ENCODE data around the gene BANP.

Gene BANP

DNA sequence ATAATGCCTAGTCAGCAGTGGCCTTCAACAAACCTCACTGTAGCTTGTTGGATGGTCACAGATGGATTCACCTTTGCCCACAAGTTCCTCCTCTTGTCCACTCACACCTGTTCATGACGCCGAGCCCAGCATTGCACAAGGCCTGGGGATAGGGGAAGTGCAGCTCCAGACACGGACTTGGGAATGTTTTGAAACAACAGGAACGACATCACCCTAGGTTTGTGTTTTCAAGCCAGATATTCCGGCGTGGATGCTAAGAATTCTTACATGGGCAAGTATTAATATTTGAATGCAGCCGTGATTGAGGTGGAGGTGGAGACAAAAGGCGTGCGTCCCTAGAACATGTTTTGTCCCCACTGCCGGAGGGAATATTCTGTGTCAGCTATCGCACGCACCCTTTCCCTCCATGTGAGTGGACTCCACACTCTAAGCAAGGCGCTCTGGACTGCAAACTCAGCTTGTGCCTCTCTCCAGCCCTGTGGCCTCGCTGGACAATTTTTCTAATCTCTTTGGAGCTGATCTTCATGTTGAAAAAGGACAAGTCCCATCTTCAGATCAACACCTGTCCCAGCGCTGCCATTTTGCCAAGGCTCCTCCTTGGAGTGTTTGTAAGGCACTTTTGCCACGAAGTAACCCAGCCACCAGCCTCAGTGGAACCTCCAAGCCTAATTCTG, 2.0 kb upstream of the BANP start:
- no peak for DNase-seq (ENCODE audit: low read depth in 2 of 2)

DNA sequence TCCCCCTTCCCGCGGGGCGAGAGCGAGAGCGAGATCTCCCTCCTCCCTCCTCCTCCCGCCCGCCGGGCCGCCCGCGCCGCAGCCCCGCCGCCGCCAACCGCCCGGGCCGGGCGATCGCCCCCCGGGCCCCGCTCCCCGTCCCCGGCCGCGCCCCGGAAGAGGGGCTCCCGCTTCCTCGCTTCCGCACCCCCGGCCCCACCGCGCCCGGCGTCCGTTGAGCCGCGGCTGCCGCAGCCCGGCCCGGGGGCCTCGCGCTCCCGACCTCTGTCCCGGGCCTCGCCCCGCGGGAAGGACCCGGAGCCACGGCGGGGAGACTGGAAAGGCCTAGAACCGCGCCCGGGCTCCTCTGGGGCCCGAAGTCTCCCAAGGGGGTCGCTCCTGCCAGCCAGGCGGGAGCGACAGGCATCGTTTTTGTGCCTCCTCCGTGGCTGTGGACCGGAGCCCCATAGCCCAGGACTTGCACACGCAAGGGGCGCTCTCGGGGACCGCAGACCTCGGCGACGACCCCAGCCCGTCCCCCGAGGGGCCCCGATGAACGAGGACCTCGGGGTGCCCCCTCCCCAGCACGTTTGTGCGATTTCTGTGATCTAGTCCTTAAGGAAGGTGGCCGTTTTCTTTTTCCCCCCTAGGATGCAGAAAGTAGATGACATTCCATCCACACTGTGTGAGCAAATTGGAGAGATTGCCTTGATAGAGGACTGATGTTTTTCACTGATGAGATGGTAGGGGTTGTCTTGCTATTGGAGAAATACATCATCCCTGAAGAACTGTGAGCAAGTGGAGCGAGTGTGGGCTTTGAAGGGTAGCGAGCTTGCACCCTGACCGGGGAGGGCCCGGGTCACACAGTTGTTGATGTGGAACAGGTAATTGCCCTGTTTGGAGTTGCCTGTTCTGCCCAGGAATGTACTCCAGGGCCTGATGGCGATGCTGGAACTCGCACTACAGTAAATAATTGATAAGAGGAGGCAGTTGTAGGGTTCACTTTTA, 611 bp downstream of the BANP start:
- no peak for DNase-seq (ENCODE audit: low read depth in 2 of 2)

DNA sequence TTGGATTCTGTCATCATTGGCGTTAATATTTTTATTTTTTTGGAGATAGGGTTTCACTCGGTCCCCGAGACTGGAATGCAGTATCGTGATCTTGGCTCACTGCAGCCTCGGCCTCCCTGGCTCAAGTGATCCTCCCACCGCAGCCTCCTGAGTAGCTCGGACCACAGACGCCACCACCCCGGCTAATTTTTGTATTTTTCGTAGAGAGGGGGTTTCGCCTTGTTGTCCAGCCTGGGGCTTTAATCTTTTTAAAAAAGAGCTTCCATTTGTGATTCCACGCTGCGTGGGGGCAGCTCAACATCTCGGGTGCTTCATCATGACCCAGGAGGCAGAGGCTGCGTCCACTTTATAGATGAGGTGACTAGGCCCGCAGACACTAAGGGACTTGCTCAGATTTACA, 1.5 kb downstream of the BANP start:
- DNase-seq (ENCODE audit: low read depth in 2 of 2): no peak

DNA sequence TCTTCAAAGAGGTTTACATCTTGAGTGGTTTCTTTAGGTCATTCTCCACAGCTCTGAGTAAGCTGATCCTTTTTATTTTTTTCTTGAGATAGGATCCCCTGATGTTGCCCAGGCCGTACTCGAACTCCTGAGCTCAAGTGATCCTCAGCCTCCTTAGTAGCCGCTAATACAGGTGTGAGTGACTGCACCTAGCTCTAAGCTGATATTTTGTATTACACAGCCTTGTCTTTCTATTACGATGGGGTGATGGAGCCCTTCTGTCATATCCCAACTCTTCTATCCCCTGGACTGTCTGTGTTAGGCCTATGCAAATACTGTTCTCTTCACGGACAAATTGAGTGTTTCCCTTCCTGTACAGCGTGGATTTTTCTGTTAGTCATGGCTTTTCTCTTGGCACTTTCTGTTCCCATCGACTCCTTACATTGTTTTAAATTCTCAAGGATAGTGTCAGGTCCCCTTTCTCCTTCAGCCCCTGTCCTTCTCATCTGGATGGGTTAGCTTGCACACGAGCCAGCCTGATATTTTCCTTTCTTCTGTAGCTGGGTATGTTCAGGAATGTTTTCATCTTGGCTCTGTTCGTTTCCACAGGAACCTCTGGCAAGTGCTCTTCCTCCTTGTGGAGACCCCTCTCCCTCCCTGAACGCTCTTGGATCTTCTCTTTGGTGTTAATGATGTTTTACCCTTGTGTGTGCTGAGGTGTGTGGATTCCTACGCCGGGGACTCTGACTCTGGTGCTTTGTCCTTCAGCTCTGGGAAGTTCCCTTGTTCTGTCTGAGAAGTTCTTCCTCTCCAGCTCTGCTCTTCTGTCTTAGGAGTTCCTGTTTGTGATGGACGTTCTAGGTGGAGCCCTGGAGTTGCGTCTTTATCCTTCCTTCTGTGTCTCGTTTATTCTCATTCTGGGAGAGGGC, 2.3 kb downstream of the BANP start:
- DNase-seq (ENCODE audit: low read depth in 2 of 2): no peak

DNA sequence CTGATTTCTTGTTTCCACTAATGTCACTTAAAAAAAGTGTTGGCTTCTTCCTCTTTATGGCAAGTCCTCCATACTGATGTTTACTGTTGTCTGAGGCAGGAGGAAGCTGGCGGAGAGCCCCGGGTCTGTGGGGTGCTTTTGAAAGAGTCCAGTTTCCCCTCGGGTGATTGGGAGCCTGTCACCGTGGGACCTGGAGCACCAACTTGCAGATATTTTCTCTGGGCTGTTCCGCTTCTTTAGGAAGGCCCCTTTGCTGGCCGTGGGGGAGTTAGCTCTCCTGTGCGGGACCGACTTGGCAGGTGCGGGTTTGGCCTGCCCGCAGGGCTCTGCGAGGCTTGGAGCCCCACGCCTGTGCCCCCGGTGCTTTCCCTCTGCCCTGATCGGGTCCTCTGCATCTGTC, 3.1 kb downstream of the BANP start:
- no peak for DNase-seq (ENCODE audit: low read depth in 2 of 2)

DNA sequence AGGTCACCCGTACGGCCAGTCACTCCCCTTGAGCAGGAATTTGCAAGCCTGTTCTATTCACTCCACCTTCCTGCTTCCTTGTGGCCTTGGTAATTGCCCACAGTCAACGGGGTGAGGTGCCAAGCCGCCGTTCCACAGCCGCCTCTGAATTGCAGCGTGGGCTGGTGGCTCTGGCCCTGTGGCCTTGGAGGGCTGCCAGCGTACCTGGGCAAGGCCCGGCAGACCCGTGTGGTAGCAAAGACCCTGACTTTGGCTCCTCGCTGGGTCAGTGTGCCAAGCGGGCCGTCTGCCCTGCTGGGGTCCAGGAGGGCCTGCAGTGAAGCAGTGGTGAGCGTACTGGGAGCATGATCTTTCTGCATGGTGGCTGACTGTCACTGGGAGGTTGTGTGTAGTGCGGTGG, 3.6 kb downstream of the BANP start:
- DNase-seq (ENCODE audit: low read depth in 2 of 2): no peak

DNA sequence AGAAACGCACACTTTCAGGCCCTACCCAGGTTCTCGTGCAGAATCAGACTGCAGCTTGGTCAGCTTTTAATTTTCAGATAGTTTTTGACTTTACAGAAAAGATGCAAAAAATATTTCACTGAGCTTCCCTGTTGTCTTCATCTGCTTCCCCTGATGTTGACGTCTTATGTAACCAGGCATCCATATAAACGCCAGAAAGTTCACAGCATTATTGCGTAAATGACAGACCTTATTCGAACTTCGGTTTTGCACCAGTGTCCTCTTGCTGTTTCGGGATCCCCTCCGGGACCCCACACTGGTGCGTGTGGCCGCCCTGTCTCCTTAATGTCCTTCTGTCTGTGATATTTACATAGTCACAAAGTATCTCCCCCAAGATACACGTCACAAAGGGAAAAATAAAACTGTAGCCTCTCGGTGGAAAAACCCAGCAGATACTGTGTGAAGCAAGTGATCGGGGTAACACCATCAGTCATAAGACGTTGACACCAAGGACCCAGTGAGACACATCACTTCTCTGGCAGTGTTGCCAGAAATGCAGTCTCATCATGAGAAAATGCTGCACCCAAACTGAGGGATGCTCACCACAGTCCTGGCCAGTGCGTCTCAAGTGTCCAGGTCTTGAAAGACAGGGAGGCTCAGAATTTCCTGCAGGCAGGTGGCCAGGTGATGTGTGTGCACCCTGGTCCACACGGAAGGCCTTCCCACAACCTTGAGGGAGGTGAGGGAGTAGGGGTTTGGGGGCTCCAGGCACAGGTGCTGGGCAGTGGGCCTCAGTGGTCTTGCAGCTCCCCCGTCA, 4.3 kb downstream of the BANP start:
- no peak for DNase-seq (ENCODE audit: low read depth in 2 of 2)

DNA sequence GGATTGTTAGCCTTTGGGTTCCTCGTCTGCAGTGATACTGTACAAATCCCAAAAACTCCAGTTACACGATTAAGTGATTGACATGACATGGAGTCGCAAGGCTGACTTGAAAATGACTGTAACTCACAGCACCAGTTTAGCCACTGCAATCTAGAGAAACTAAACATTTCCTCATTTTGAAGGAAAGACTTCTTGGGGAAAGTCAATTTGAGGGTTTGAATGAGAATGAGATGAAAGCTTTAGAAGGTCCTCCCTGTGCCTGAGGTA, 4.8 kb downstream of the BANP start:
- DNase-seq (ENCODE audit: low read depth in 2 of 2): no peak

DNA sequence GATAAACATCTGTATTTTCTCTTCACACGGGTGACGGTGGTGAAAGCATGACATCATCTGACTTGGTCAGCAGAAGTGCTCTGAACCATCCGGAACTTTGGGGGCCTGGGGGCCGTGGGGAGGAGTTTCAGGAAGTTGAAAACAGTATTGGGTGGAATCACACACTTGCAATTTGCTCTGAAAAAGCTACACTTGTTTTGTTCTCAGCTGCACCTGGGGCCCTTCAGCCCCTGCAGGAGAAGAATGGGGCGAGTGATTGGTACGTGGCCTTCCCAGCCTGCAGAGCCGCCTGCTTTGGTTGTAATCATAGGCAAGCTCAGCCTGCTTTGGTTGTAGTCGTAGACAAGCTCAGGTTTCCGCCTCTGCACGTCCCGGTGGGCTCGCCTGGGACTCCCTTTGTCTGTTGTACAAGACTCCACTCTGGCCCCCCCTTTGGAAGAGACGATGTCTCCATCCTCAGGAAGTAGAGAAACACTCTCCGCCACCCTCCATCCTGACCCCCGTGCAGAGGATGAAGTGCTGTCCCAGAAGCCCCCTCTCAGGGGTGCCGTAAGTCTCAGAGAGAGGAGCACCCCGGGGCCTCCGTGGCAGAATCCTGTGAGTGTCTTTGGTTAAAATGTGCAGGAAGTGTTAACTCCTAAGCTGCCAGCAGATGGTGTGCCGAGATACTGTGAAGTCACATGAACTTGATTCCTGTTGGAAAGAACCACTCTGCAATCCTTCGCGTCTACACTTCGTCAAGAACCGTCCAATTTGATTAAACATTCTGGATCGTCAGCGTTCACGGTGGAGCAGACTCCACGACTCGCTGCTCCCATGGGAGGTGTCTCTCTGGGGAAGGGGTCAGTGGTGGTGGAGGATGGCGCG, 5.4 kb downstream of the BANP start:
- DNase-seq (ENCODE audit: low read depth in 2 of 2): peak; percentile 49 to 60

DNA sequence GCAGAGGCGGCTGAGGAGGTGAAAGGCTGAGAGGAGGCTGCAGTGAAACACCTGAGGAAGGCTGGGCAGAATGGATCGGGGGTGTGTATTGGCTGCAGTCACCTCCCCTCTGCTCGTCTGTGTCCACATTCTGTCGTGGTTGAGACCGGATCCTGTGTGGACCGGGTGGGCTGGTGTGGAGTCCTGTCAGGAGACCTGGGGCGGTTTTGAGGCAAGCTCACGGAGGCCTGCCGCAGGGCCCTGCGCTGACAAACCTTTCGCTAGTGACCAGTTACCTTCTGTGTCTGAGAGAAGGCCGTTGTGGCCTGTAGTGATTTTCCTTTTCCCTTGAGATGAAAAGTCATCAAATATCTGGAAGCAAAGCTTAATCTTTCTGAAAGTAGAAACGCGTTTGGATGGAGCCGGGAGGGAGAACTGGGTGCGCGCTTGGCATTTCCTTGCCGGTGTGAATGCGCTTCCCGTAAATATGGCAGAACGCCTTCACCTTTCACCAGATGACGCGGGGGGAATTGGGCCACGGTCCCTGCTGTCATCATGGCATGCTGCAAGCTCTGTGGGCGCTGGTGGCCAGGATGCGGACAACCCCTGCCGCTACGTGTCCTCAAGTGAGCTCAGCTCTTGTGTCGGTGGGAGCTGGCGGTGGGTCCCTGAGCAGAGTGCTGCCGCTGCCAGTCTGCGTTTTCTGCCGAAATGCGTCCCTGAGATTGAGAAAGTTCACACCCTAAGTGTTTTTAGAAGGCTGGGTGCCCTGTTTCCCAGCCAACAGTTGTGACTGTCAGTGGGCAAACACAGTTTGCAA, 6.3 kb downstream of the BANP start:
- no peak for DNase-seq (ENCODE audit: low read depth in 2 of 2)

DNA sequence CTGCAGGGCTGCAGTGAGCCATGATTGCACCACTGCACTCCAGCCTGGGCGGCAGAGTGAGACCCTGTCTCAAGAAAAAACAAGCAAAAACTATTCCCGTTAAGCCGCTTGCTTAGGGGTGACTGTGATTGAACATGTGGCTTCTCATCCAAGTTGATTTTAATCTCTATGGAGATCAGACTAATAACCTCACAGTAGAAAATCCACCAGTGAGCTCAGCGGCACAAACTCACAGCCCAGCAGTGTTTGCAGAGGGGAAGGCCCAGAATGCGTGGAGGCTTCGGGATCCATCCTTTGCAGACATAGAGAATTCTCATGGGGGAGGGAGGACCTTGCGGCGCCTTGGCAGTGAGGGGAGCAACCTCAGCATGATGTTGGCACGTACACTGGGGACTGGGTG, 7.4 kb downstream of the BANP start:
- no peak for DNase-seq (ENCODE audit: low read depth in 2 of 2)

DNA sequence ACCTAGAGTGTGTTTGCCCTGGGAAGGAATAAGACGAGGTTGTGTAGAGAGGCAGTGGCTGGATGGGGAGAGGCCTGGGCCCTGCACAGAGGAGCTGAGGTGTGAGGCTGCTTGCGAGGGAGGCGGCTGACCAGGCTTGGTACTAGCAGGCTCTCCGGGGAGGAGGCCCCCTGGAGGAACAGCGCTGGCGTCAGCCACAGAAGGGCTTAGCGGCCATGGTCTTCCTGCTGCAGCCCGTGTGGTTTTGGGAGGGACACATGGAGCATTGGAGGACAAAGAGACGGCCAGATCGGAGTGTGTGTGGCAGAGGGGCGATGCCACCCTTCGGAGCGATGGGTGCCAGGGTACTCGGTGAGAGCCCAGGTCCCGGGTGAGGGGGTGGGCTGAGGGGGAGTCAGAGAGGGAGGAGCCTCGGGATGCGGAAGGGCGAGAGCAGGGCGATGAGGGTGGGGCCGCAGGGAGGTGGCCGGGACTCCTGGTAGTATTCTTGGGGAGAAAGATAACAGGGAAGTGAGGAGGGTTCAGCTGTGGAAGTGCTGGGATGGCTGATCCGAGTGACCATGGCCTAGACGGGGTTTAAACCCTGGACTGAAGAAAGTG, 8.3 kb downstream of the BANP start:
- no peak for DNase-seq (ENCODE audit: low read depth in 2 of 2)

DNA sequence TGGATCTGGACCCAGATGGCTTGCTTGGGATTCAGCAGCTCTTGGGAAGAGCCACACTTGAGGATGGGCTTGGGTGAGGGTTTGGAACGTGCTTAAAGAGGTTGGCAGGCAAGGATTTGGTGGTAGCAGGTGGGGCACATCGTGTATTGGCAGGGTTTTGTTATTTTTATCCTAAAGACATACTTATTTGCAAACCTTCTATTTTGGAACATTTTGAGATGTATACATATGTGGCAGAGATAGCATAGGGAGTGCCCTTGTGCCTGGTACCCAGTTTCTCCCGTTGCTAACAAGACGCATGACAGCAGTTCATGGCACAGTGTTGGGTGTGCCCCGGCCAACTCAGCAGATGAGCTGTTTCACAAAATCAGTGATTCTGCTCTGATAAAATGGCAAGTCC, 9.1 kb downstream of the BANP start:
- DNase-seq (ENCODE audit: low read depth in 2 of 2): no peak

DNA sequence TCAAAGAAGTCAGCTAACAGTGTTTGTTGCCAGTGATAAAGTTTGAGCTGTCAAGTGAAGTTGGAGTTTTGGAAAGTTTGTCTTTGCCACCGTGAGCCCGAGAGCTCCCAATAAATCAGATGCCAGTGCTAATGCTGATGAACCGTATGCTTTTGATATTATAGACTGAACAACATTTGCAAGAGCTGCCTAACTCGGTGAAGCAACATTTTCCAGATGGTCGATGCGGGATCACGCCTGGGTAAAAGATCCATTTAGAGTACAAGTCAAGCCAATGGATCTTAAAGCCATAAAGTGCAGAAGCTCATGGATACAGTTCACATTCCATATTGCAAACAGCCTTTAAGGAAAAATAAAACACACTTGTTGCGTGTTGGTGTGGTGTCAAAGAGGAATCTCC, 9.6 kb downstream of the BANP start:
- no peak for DNase-seq (ENCODE audit: low read depth in 2 of 2)

DNA sequence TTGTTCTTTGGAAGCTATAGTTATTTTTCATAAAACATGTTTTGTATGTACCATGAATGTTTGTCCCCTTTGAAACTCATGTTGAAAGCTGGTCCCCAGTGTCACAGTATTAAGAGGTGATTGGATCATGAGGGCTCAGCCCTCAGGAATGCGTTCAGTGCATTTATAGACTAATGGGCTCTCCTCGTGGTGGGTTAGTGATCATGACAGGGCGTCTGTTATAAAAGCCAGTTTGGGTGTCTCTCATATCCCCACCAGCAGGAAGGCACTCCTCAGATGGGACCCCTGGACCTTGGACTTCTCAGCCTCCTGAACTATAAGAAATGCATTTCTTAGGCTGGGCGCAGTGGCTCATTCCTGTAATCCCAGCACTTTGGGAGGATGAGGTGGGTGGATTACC, 10.4 kb downstream of the BANP start:
- no peak for DNase-seq (ENCODE audit: low read depth in 2 of 2)

DNA sequence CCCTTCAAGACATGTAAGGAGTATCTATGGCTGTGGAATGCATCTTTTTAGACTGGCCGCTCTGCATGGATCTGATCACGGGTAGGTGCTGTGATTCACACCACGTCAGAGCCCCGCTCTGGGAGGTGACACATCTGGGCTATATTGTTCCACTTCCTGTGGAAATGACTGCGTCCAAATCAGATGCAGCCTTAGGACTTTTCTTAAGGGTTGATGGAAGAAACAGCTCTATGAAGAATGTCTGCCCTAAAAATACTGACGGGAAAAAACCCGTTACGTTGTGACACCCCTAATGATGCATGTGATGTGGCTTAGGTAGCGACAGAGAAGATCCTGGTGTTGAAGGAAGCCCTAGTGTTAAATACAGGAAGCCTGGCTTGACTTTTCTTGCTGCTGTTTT, 12.2 kb downstream of the BANP start:
- DNase-seq (ENCODE audit: low read depth in 2 of 2): peak; percentile 52 to 56

DNA sequence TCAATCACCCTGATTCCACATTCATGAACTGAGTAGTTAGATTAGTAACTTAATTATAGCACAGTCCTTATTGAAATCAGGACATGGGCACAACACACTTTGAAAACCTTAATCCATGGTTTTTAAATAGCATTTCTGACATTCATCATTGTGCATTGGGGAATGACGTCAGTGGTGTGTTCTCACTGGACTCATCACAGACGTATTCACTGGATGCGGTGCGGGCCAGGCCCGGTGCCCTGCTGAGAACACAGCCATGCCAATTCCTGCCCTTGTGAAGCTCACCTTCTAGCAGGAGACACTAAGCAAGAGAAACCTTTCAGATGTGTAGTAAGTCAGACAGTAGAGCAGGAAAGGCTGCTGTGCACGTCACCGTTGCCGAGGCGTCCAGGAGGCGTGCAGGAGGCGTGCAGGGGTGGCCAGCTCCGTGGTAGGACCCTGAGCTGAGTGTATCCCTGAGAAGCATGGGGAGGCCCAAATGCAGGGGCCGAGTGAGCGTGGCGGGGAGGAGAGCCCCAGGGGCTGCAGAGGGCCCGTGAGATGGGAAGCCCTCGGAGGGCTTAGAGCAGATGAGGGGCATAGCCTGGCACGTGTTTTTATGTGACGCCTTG, 12.9 kb downstream of the BANP start:
- no peak for DNase-seq (ENCODE audit: low read depth in 2 of 2)

DNA sequence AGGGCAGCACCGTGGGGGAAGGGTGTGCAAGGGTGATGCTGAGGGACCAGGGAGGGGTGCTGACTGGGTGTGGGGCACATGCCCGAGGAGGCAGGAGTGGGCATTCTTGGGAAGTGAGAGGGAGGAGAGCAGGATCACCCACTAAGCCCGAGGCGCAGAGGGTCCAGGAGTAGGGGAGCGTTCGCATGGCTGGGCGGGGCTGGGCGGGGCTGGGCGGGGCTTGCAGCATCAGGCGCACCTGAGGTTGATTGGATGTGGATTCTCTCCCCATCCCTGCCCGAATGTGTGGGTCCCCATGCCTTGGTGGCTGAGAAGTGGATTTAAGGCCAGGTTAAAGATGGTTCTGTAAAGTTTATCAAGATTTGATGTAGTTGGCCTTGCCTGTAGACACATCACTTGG, 14.2 kb downstream of the BANP start:
- no peak for DNase-seq (ENCODE audit: low read depth in 2 of 2)

DNA sequence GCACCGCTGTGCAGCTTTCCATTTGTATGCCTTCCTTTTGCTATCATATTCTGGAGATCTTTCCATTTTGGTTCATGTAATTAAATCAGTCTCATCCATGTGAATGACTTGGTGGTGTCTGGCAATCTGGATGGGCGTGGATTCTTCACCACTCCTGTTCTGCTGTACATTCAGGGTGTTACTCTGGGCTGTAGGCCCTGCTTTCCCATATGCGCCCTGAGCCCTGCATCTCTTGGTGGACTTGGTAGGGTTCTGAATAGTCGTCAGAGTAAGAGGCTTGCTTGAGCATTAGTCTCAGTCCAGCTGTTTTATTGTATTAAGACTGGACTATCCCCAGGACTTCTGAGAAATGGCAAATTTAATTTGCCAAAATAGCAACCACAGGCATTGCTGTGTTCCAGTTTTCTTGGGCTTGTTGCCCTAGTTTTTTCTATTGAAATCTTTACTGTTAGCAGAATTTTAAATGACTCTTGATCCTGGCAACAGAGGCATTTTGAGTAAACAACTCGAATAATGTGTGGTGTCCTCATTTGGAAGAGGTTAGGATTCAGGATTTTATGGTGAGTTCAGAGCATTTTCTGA, 14.9 kb downstream of the BANP start:
- no peak for DNase-seq (ENCODE audit: low read depth in 2 of 2)

All from stimulated activated CD4-positive, alpha-beta T cell treated with anti-CD3 and anti-CD28 coated beads, Interleukin-12 subunit alpha, Interleukin-12 subunit beta, amount 100 ng/mL, for 24 hours (primary cell).